ENCODE measurements around the gene PDE4D. TPM values are rescaled to one million over a fixed set of nuclear protein-coding genes. Genes with fewer than 3 reads are reported as not detected.

PDE4D gene
- total and polyA plus RNA-seq, 10 of the 15 experiments (the other 5 are each of a cell fraction or from before 2014, with no cell fraction given), result 0.87 to 4.1 (median 2.2) TPM

DNA sequence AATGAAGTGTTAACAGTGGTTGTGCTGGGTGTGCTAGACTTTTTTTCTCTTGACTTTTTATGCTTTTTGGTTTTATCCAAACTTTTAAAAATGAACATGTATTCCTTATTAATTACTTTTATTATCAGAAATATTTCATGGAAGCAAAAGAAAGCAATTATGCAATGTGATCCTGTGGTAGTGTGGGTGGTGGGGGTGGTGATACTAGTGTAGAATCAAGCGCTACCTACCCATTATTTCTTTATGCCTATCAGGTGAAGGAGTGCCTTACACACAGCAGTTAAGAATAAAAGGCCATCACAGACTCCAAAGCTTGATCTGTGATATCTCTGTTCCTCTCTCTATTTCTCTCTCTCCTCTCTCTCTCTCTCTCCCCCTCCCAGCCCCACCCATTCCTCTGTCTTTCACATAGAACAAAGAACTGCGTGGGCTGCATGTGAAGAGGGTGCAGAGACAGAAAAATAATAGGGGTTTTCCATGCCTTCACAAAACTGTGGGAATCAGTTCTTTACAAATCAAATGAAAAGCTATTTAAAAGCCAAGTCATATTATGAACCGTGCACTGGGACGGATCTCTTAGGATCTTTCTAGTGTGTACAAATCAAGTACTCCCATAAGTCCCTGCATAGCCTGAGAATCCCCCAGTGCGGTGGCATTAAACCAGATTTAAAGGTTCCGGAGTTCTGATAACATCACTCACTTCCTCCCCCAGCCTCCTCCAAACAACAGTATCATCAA, 959.5 kb downstream of the PDE4D start (continued):
- TF ChIP-seq REST (IDR thresholded peaks at IDR 0.05; ENCODE audit: low read depth, low read length) (no peak), SUZ12 (IDR thresholded peaks at IDR 0.05; ENCODE audit: unreplicated experiment) (no peak), MEF2B (IDR thresholded peaks at IDR 0.05; ENCODE audit: partially characterized antibody, poor library complexity, severe bottlenecking) (peak; percentile 36), STAT3 (IDR thresholded peaks at IDR 0.05; ENCODE audit: low read depth, low read length) (no peak)

- in situ Hi-C loops (cut with MboI), result no loop called here
- intact Hi-C loops (cut with micrococcal nuclease; ENCODE audit: unreplicated experiment), result no loop called here
- CTCF ChIA-PET, result no interaction called here
- no peak for TF ChIP-seq REST (IDR thresholded peaks at IDR 0.05; ENCODE audit: low read depth, low read length)
- TF ChIP-seq, protein P1, sequence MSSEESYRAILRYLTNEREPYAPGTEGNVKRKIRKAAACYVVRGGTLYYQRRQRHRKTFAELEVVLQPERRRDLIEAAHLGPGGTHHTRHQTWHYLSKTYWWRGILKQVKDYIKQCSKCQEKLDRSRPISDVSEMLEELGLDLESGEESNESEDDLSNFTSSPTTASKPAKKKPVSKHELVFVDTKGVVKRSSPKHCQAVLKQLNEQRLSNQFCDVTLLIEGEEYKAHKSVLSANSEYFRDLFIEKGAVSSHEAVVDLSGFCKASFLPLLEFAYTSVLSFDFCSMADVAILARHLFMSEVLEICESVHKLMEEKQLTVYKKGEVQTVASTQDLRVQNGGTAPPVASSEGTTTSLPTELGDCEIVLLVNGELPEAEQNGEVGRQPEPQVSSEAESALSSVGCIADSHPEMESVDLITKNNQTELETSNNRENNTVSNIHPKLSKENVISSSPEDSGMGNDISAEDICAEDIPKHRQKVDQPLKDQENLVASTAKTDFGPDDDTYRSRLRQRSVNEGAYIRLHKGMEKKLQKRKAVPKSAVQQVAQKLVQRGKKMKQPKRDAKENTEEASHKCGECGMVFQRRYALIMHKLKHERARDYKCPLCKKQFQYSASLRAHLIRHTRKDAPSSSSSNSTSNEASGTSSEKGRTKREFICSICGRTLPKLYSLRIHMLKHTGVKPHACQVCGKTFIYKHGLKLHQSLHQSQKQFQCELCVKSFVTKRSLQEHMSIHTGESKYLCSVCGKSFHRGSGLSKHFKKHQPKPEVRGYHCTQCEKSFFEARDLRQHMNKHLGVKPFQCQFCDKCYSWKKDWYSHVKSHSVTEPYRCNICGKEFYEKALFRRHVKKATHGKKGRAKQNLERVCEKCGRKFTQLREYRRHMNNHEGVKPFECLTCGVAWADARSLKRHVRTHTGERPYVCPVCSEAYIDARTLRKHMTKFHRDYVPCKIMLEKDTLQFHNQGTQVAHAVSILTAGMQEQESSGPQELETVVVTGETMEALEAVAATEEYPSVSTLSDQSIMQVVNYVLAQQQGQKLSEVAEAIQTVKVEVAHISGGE (CRISPR knock-in tag; IDR thresholded peaks at IDR 0.05), result no peak
- no peak for TF ChIP-seq TARDBP (IDR thresholded peaks at IDR 0.05; ENCODE audit: borderline replicate concordance)
- no peak for TF ChIP-seq ZNF24 (IDR thresholded peaks at IDR 0.05)
- no peak for TF ChIP-seq YY1 (IDR thresholded peaks at IDR 0.05; ENCODE audit: low read depth, low read length)
- TF ChIP-seq SMAD1 (IDR thresholded peaks at IDR 0.05; ENCODE audit: low read depth, partially characterized antibody), result no peak
- TF ChIP-seq SRF (IDR thresholded peaks at IDR 0.05; ENCODE audit: low read depth in 2 of 2, low read length in 2 of 2), result no peak
Measured at GRCh38 chr5:58932057-58932612, 961.4 kb downstream of the PDE4D start.

More at GRCh38 chr5:58932057-58932612, 961.4 kb downstream of the PDE4D start:
- DNase-seq (ENCODE audit: low read depth, low spot score) (no peak), ATAC-seq (no peak), FAIRE-seq (no peak)
- no TSS peak for BruUV-seq (replicated peaks)
- Histone ChIP-seq H3K27ac (ENCODE audit: control insufficient read depth, insufficient read depth) (no peak overlapping the region), H3K9me3 (replicated peaks; ENCODE audit: control insufficient read depth, insufficient read depth, low read length) (no peaks in the 10 kb centered on the region), H3K27me3 (replicated peaks in 1 of 2; ENCODE audit: control insufficient read depth in 2 of 2, insufficient read depth in 2 of 2, low read length in 1 of 2) (0 out of 4 replicates have a peak, but pooled peaks cover 0 to 2% of the 10 kb centered on the region in 2 experiments), H3K9ac (ENCODE audit: control insufficient read depth, insufficient read depth, low read length) (no peak overlapping the region), H3K4me2 (ENCODE audit: control insufficient read depth, insufficient read depth) (no peak overlapping the region), H3K36me3 (ENCODE audit: control insufficient read depth in 2 of 2, insufficient read depth in 2 of 2, low read length in 1 of 2) (no peaks in the 10 kb centered on the region), H3K4me3 (no peak overlapping the region), H4K20me1 (ENCODE audit: control insufficient read depth, insufficient read depth) (no peaks in the 10 kb centered on the region), H2AFZ (ENCODE audit: control insufficient read depth, low read depth, low read length) (no peak overlapping the region), H3K79me2 (ENCODE audit: control insufficient read depth, insufficient read depth, low read length) (no peaks in the 10 kb centered on the region), H3K4me1 (ENCODE audit: control insufficient read depth, insufficient read depth, low read length) (no peaks in the 10 kb centered on the region)
- ChIA-PET POLR2A (no interaction called here), SMC1A (ENCODE audit: uncharacterized antibody, unreplicated experiment) (interaction anchor here (0.8 to 1.7 kb wide), 2 partner anchors 9 to 41 kb away, joined by 4 to 7 read pairs; no protein-coding TSS in a partner anchor), RAD21 (ENCODE audit: unreplicated experiment) (no interaction called here)
- WGBS (ENCODE audit: insufficient coverage, insufficient replicate concordance, low lambda C conversion rate, missing lambda C conversion rate), result 37% methylated on average over 4 of the region's 4 CpGs

Data from GM12878 (cell line).